ENCODE measurements around the gene CDK6. TPM values are rescaled to one million over a fixed set of nuclear protein-coding genes. Genes with fewer than 3 reads are reported as not detected.

CDK6 gene
- total RNA-seq, 1 experiment from 2014 or later, result 10.5 TPM

- no peaks in the 10 kb centered on the region for H3K27me3 ChIP-seq (replicated peaks; ENCODE audit: insufficient read depth, low read depth, low read length, poor library complexity)
- H3K4me1 ChIP-seq (ENCODE audit: insufficient read depth, low read length, poor library complexity, severe bottlenecking), result no peaks in the 10 kb centered on the region
- DNase-seq (ENCODE audit: low spot score), result no peak
- intact Hi-C loops (cut with micrococcal nuclease; ENCODE audit: unreplicated experiment), result no loop called here
- no peak overlapping the region for H3K4me3 ChIP-seq (ENCODE audit: low read depth, low read length, poor library complexity, severe bottlenecking)
- H3K9me3 ChIP-seq (ENCODE audit: low read depth, low read length, poor library complexity, severe bottlenecking), result no peaks in the 10 kb centered on the region
- POLR2A ChIA-PET (ENCODE audit: low non-redundant PET), result no interaction called here
- no TSS peak for BruUV-seq (replicated peaks)
- no peaks in the 10 kb centered on the region for H3K36me3 ChIP-seq (ENCODE audit: insufficient read depth, low read length, poor library complexity, severe bottlenecking)
- H3K27ac ChIP-seq (ENCODE audit: low read depth, low read length, poor library complexity, severe bottlenecking), result no peak overlapping the region
- CTCF ChIA-PET, result no interaction called here
- TF ChIP-seq EZH2 (IDR thresholded peaks at IDR 0.05; ENCODE audit: borderline replicate concordance, low read depth, low read length, poor library complexity, severe bottlenecking), result no peak
- no peak for TF ChIP-seq CTCF (conservative IDR thresholded peaks at IDR 0.05; ENCODE audit: low read depth, low read length)
Measured at GRCh38 chr7:92668564-92668963, 167.8 kb downstream of the CDK6 start.

GRCh38 chr7:92667816-92668535 is 168.4 kb downstream of the CDK6 start:
- Histone ChIP-seq H3K4me3 (ENCODE audit: low read depth, low read length, poor library complexity, severe bottlenecking) (no peak overlapping the region), H3K9me3 (ENCODE audit: low read depth, low read length, poor library complexity, severe bottlenecking) (no peaks in the 10 kb centered on the region), H3K36me3 (ENCODE audit: insufficient read depth, low read length, poor library complexity, severe bottlenecking) (no peaks in the 10 kb centered on the region), H3K27me3 (replicated peaks; ENCODE audit: insufficient read depth, low read depth, low read length, poor library complexity) (no peaks in the 10 kb centered on the region), H3K27ac (ENCODE audit: low read depth, low read length, poor library complexity, severe bottlenecking) (no peak overlapping the region), H3K4me1 (ENCODE audit: insufficient read depth, low read length, poor library complexity, severe bottlenecking) (no peaks in the 10 kb centered on the region)
- CTCF ChIA-PET, result no interaction called here
- TF ChIP-seq CTCF (conservative IDR thresholded peaks at IDR 0.05; ENCODE audit: low read depth, low read length) (no peak), EZH2 (IDR thresholded peaks at IDR 0.05; ENCODE audit: borderline replicate concordance, low read depth, low read length, poor library complexity, severe bottlenecking) (no peak)
- intact Hi-C loops (cut with micrococcal nuclease; ENCODE audit: unreplicated experiment), result no loop called here
- BruUV-seq (replicated peaks), result no TSS peak
- DNase-seq (ENCODE audit: low spot score), result no peak
- POLR2A ChIA-PET (ENCODE audit: low non-redundant PET), result no interaction called here

- Histone ChIP-seq H3K27ac (ENCODE audit: low read depth, low read length, poor library complexity, severe bottlenecking) (no peak overlapping the region), H3K27me3 (replicated peaks; ENCODE audit: insufficient read depth, low read depth, low read length, poor library complexity) (no peaks in the 10 kb centered on the region), H3K4me3 (ENCODE audit: low read depth, low read length, poor library complexity, severe bottlenecking) (no peak overlapping the region), H3K9me3 (ENCODE audit: low read depth, low read length, poor library complexity, severe bottlenecking) (no peaks in the 10 kb centered on the region), H3K4me1 (ENCODE audit: insufficient read depth, low read length, poor library complexity, severe bottlenecking) (no peaks in the 10 kb centered on the region), H3K36me3 (ENCODE audit: insufficient read depth, low read length, poor library complexity, severe bottlenecking) (no peaks in the 10 kb centered on the region)
- intact Hi-C loops (cut with micrococcal nuclease; ENCODE audit: unreplicated experiment), result no loop called here
- TF ChIP-seq CTCF (conservative IDR thresholded peaks at IDR 0.05; ENCODE audit: low read depth, low read length), result no peak
- TF ChIP-seq EZH2 (IDR thresholded peaks at IDR 0.05; ENCODE audit: borderline replicate concordance, low read depth, low read length, poor library complexity, severe bottlenecking), result no peak
- DNase-seq (ENCODE audit: low spot score), result no peak
- ChIA-PET POLR2A (ENCODE audit: low non-redundant PET) (no interaction called here), CTCF (no interaction called here)
- BruUV-seq (replicated peaks), result no TSS peak
Measured at GRCh38 chr7:92665926-92666325, 170.4 kb downstream of the CDK6 start.

Measured in A673 (cell line).